NCI-H345 treated with DMSO at 0.1 percent for 48 hours (cell line): Measurements from ENCODE around the gene FARP1.

ENCODE experiments used
- DNase-seq: peaks from one replicate; lab custom pipeline; 2025; ENCODE audit not compliant: unreplicated experiment; lab: John Stamatoyannopoulos, UW

The FARP1 gene

DNA sequence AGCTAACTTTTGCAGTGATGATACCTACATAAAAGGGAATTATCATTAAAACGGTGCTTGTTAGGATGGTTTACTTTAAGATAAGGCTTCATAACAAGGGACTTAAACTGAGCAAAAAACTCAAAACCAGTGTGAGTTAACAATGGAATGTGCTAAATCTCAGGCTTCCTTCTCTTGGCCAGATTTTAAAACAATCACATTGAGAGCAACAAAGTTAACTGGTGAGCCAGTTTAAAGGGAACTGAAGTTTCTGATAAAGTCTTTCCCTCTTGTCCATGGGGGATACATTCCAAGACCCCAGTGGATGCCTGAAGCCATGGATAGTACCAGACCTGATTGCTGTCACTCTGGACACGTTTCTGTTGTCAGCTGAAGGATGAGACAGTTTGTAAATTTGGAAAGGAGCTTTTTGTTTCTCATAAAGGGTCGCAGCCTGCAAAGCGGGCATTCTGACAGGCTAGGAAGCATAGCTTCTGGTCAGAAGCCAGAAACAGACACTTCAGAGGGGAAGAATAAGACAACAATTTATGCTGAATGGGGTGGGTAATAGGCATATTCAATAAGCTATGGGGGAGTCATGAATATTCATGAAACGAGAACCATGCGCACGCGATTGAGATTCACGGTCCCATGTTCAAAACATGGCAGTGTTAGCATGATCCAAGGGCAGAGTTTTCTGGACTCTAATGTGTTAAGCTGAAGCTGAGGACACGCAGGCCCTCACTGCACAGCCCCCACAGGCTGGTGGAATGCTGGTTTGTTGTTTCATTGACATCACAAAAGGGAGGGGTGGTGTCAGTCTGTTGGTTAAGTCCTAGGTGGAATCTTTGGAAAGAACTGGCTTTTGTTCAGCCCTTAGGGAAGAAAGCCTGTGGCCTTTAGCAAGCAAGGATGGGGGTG is 184.7 kb downstream of the FARP1 start:
- no peak for DNase-seq

DNA sequence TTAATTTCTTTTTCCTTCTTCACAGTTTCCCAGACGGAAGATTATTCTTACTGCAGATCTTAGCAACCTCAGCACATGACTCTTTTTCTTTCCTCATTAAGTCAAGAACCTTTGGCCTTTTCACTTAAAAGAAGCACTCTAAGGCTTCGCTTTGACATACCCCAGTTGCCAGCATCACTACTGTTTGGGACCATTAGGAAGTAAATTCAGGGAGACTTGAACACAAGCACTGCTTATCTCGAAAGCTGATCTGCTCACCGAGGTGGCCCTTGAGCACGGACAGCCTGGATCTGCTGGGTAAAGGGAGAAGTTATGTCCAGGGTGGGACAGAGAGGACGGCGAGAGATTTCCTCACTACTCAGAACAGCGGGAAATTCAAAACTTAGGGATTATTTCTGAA is 185.6 kb downstream of the FARP1 start:
- no peak for DNase-seq

GRCh38 chr13:98332222-98332621 is 189.3 kb downstream of the FARP1 start:
- DNase-seq = no peak

DNA sequence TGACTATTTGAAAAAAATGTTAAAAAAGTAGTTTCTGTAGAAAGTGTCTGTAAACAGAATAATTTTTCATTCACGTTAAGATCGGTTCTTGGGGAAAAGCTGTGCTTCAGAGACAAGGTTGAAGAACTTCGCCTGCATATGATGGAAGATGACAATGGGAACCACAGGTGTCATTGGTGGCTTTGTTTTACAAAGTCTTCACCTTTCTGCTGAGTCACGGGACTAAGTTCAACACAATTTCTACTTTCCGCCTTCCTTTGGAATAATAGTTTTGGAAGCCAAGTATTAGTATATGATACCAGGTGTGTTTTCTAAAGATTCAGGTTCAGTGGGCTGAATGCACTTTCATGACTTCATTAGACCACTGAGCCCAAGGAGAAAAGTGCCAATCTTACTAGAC is 189.8 kb downstream of the FARP1 start:
- DNase-seq = no peak

DNA sequence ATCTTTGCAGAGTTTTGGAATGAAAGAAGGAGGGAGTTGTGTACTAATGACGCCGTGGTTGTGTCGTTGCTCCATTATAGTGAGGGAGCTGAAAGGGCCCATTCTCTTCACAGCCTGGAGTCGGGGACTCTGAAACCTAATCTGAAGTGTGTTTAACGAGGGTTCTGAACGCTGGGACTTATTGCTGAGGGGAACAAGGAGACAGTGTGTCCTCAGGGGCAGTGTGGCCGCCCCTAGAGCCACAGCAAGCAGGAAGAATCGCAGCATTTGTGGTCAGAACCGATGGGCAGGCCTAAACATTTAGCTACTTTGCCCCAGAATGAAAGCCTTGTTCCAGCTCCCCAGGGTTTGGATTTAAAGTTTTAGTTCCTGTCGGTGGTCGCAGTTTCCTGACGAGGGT is 190.6 kb downstream of the FARP1 start:
- DNase-seq = no peak

- no peak for DNase-seq
Observed at GRCh38 chr13:98334620-98335205, 191.8 kb downstream of the FARP1 start.

- DNase-seq = no peak
Observed at GRCh38 chr13:98335721-98336120, 192.8 kb downstream of the FARP1 start.

GRCh38 chr13:98338310-98338709 is 195.4 kb downstream of the FARP1 start:
- no peak for DNase-seq

DNA sequence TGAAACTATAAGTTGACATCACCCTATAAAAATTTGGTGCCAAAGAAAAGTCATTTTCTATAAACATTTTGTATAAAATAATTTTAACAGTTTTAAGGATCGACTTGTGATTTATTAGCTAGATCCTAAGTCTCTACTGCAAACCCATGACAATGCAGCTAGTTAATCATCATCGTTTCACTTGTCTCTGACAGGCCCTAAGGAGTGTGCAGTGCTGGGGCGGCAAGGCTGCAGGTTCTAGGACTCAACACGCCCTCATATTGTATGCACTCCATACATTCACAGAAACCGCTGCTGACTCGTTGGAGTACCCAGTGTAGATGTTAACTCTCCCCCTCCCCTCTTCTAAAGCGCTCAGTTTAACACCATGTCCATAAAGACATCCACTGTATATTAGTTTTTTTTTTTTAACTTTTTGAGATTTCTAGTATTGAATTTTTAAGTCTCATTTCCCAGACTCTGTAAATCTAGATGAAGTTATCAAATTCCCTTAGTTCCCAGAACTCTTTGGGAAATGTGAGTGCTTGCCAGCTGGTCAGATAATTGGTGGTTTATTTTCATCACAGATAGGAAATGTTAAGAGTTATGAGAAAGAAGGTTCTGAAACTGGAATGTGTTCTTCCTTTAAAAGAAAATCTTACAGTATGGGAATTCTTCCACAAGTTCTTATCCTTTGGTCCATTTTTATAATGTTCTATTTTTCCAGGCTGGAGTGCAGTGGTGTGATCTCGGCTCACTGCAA is 197.0 kb downstream of the FARP1 start:
- DNase-seq = no peak

- no peak for DNase-seq
Observed at GRCh38 chr13:98342953-98343352, 200.1 kb downstream of the FARP1 start.

- DNase-seq = no peak
Observed at GRCh38 chr13:98343461-98343860, 200.6 kb downstream of the FARP1 start.

GRCh38 chr13:98344392-98344791 is 201.5 kb downstream of the FARP1 start:
- DNase-seq = no peak

- DNase-seq = no peak
Observed at GRCh38 chr13:98345107-98345935, 202.4 kb downstream of the FARP1 start.

GRCh38 chr13:98346904-98347636 is 204.2 kb downstream of the FARP1 start:
- DNase-seq = no peak

DNA sequence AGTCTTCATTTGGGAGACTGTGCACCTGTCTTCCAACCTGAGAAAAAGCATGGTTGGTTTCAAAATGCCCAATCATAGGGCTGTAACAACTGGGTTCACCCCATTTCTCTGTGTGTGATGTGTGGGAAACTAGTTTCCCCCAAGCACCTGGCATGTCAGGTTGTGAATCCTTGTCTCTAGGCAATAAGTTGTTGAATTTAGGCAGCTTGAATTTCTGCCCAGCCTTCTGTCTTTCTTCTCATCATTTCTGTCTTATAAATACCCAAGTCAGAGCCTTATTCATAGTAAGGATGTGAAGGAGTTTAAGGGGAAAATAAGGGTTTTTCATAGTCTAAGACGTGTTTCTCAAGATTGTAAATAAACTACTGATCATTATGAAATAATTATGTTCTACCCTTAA is 204.9 kb downstream of the FARP1 start:
- DNase-seq = no peak

- no peak for DNase-seq
Observed at GRCh38 chr13:98348466-98349200, 205.7 kb downstream of the FARP1 start.

DNA sequence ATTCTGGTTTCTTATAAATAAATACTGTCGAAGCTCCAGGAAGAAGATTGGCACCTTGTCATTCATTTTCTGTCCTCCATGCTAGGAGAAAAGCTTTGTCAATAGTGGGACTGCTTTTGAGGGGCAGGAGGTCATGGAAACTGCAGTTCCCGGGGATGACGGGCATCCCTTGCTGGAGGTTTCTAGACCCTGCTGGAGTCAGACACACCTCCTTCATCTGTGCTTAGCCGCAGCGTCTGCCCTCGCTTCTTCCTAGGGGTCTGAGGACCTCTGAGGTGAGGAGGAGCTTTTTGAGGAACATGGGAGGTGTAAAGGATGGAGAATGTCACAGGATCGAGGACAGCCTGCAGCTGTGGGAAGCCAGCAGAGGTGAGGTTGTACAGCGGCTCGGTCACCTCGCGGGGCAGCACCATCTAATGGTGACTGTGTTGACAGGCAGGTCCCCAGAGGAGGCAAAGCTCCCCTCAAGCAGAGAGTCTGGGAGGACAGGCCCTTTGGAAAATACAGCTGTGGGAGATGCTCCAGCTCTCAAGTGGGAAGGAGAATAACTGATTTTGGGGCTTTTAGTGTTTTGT is 206.9 kb downstream of the FARP1 start:
- no peak for DNase-seq

DNA sequence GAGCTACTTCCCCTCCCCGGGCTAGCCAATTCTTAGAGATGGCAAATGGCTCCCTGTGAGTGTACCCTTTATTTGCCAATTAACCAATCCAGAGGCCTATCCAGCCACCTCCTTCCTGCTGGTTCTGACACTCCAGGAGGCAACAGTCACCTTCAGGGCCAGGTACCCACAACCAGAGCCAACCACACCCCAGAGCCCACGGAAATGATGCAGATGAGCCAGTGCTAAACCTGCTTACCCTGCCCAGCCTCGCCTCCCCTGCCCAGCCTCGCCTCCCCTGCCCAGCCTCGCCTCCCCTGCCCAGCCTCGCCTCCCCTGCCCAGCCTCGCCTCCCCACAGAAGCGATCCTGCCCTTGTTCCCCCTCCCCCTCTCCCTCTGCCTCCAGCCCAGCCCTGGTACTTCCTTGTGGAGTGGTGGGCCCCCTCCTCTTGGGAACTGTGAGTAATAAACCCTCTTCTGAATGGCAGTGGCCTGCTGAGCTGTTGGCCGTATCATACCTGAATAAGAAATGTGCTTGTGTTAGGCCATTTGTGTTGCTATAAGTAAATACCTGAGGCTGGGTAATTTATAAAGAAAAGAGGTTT is 207.9 kb downstream of the FARP1 start:
- no peak for DNase-seq

GRCh38 chr13:98351636-98352035 is 208.7 kb downstream of the FARP1 start:
- DNase-seq = no peak
